ENCODE data around the gene EYA4. TPM values are rescaled to one million over a fixed set of nuclear protein-coding genes. Genes with fewer than 3 reads are reported as not detected.

Gene EYA4
- total and polyA plus RNA-seq, 10 donors = 0.03 to 2.6 (median 1.3) TPM

DNA sequence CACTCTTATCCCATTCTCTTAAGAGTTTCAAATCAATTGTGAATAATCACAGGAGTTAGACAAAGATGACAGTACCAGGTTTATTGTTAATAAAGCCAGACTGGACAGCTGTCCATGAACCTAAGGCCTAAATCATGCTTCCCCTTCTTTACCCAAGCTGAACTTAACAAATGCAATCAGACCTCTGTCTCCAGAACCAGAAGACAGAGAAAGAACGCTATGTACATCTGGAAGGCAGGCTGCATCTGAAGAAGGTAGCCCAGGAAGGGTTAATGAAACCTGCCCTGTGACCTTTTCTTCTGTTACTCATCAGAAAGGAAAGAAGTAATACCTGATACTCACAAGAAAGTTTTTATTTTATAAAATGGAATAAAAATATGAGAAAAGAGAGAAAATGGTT lies 118.6 kb downstream of the EYA4 start:
- H3K36me3 ChIP-seq = no peaks in the 10 kb centered on the region
- no peak for DNase-seq
- TF ChIP-seq POLR2AphosphoS5 (IDR thresholded peaks at IDR 0.05) = no peak
- TF ChIP-seq, protein P1, sequence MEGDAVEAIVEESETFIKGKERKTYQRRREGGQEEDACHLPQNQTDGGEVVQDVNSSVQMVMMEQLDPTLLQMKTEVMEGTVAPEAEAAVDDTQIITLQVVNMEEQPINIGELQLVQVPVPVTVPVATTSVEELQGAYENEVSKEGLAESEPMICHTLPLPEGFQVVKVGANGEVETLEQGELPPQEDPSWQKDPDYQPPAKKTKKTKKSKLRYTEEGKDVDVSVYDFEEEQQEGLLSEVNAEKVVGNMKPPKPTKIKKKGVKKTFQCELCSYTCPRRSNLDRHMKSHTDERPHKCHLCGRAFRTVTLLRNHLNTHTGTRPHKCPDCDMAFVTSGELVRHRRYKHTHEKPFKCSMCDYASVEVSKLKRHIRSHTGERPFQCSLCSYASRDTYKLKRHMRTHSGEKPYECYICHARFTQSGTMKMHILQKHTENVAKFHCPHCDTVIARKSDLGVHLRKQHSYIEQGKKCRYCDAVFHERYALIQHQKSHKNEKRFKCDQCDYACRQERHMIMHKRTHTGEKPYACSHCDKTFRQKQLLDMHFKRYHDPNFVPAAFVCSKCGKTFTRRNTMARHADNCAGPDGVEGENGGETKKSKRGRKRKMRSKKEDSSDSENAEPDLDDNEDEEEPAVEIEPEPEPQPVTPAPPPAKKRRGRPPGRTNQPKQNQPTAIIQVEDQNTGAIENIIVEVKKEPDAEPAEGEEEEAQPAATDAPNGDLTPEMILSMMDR (IDR thresholded peaks at IDR 0.05 in 8 of 11, conservative IDR thresholded peaks at IDR 0.05 in 3 of 11) = no peak
- no peak for TF ChIP-seq POLR2A (IDR thresholded peaks at IDR 0.05)
- H3K4me3 ChIP-seq = no peak overlapping the region
- 86 to 98% (median 91%) methylated on average over 1 of the region's 1 CpG for WGBS, 5 donors
- H3K27ac ChIP-seq = no peak overlapping the region
- no peaks in the 10 kb centered on the region for H3K4me1 ChIP-seq
- intact Hi-C loops (cut with DNase I; ENCODE audit: low total_unique reads) = no loop called here
- H3K27me3 ChIP-seq (replicated peaks in 1 of 7) = no peaks in the 10 kb centered on the region
- no peaks in the 10 kb centered on the region for H3K9me3 ChIP-seq

DNA sequence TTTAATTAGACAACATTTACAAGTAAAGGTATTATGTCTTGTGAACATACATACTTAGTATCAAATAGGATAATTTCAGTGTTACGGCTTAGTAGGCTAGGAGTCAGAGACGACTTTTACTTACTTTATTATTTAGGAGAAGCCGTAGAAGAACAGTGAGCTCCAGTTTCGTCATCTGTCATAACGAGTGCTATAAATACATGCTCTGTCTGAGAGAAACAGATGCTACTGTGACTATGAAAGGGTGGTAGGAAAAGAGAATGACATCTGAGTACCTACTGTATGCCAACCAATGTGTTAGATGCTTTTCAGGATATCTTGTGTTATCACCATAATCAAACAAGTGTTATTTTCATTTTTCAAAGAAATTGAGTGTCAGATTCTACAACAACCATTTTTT lies 119.0 kb downstream of the EYA4 start:
- no peaks in the 10 kb centered on the region for H3K9me3 ChIP-seq
- WGBS, 5 donors = 78 to 94% (median 88%) methylated on average over 5 of the region's 5 CpGs
- intact Hi-C loops (cut with DNase I; ENCODE audit: low total_unique reads) = no loop called here
- H3K4me3 ChIP-seq = no peak overlapping the region
- no peaks in the 10 kb centered on the region for H3K36me3 ChIP-seq
- H3K4me1 ChIP-seq = no peaks in the 10 kb centered on the region
- H3K27ac ChIP-seq = no peak overlapping the region
- no peak for DNase-seq
- no peaks in the 10 kb centered on the region for H3K27me3 ChIP-seq (replicated peaks in 1 of 7)
- TF ChIP-seq POLR2AphosphoS5 (IDR thresholded peaks at IDR 0.05) (no peak), POLR2A (IDR thresholded peaks at IDR 0.05) (no peak)
- TF ChIP-seq, protein P1 (IDR thresholded peaks at IDR 0.05 in 8 of 11, conservative IDR thresholded peaks at IDR 0.05 in 3 of 11) = no peak

DNA sequence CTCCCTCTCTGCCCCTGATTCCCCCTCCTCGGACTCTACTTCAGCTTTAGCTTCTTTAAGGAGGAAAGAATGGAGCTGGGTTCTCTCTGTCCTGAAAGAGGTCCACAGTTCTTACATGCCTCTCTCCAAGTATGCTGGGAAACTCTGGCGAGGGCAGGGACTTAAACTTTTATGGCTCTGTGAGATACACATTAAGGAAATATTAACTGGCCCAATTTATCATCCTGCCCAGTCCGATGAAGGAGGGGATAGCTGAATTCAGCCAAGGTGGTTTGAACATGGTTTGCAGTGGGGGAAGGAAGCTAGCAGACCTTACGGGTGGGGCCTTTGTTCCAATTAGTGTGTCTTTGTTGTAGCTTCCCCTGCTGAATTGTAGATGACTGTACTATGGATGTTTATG lies 121.7 kb downstream of the EYA4 start:
- no peak overlapping the region for H3K27ac ChIP-seq
- DNase-seq = no peak
- H3K27me3 ChIP-seq (replicated peaks in 1 of 7) = no peaks in the 10 kb centered on the region
- no peaks in the 10 kb centered on the region for H3K4me1 ChIP-seq
- TF ChIP-seq, protein P1 (IDR thresholded peaks at IDR 0.05 in 8 of 11, conservative IDR thresholded peaks at IDR 0.05 in 3 of 11) = no peak
- TF ChIP-seq POLR2A (IDR thresholded peaks at IDR 0.05) (no peak), POLR2AphosphoS5 (IDR thresholded peaks at IDR 0.05) (no peak)
- no peak overlapping the region for H3K4me3 ChIP-seq
- no peaks in the 10 kb centered on the region for H3K36me3 ChIP-seq
- intact Hi-C loops (cut with DNase I; ENCODE audit: low total_unique reads) = no loop called here
- H3K9me3 ChIP-seq = no peaks in the 10 kb centered on the region
- 72 to 84% (median 75%) methylated on average over 4 of the region's 4 CpGs for WGBS, 5 donors

DNA sequence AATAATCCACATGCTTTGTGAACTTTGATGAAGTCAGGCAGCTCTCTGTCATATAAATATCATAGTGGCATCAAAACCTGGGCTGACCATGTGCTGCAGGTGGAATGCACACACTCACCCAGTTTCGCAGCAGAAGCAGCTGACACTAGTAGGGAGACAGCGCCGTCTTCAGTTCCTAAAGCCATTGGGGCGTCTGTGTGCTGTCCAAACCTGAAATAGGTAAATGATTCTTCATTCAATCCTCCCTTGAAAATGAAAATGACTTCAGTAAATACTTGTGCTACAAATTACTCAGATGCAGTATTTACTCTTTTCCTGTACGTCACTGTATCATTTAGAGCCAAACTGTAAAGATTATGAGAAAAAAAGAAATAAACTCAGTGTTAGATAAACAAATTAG lies 127.5 kb downstream of the EYA4 start:
- no peak overlapping the region for H3K4me3 ChIP-seq
- H3K36me3 ChIP-seq = no peaks in the 10 kb centered on the region
- WGBS, 5 donors = 66 to 84% (median 75%) methylated on average over 5 of the region's 5 CpGs
- no peaks in the 10 kb centered on the region for H3K4me1 ChIP-seq
- no peak for DNase-seq
- no peak for TF ChIP-seq POLR2AphosphoS5 (IDR thresholded peaks at IDR 0.05)
- TF ChIP-seq, protein P1 (IDR thresholded peaks at IDR 0.05 in 8 of 11, conservative IDR thresholded peaks at IDR 0.05 in 3 of 11) = no peak
- TF ChIP-seq POLR2A (IDR thresholded peaks at IDR 0.05) = no peak
- H3K9me3 ChIP-seq = no peaks in the 10 kb centered on the region
- no peak overlapping the region for H3K27ac ChIP-seq
- intact Hi-C loops (cut with DNase I; ENCODE audit: low total_unique reads) = no loop called here
- no peaks in the 10 kb centered on the region for H3K27me3 ChIP-seq (replicated peaks in 1 of 7)
